ENCODE measurements around the gene CCDC40.
A peak's percentile ranks its signal among the peaks of the same experiment; 100 is the strongest.
"Not testable (repeated sequence)": the region's sequence is repeated elsewhere in the genome, so short reads cannot be mapped to it uniquely, and the experiment has no call there.

The CCDC40 gene

GRCh38 chr17:80034791-80035686 lies 1.4 kb upstream of the CCDC40 start:
- no peak for TF ChIP-seq CTCF (conservative IDR thresholded peaks at IDR 0.05; ENCODE audit: low read depth)
- H3K27ac ChIP-seq: peak overlapping the region; percentile 78
- ChIA-PET POLR2A (ENCODE audit: low non-redundant PET) (interaction anchor here (0.7 kb wide), 1 partner anchor 16 kb away, joined by 3 read pairs; no protein-coding TSS in a partner anchor), CTCF (interaction anchor here (0.6 to 1.9 kb wide), 2 partner anchors 29 to 135 kb away, joined by 4 to 8 read pairs; partner anchors contain the start of gene CARD14)
- DNase-seq (ENCODE audit: low spot score): peak; percentile 41

GRCh38 chr17:80035687-80035936 lies 830 bp upstream of the CCDC40 start, which contains the start of gene TBC1D16:
TSS of gene TBC1D16 (minus strand) at chr17:80035872. CDS start at chr17:80013547, 22,325 bp downstream.
- DNase-seq (ENCODE audit: low spot score): no peak
- no peak for TF ChIP-seq CTCF (conservative IDR thresholded peaks at IDR 0.05; ENCODE audit: low read depth)
- CTCF ChIA-PET: no interaction called here
- POLR2A ChIA-PET (ENCODE audit: low non-redundant PET): no interaction called here
- H3K27ac ChIP-seq: peak within 1 kb of the TSS; percentile 78

DNA sequence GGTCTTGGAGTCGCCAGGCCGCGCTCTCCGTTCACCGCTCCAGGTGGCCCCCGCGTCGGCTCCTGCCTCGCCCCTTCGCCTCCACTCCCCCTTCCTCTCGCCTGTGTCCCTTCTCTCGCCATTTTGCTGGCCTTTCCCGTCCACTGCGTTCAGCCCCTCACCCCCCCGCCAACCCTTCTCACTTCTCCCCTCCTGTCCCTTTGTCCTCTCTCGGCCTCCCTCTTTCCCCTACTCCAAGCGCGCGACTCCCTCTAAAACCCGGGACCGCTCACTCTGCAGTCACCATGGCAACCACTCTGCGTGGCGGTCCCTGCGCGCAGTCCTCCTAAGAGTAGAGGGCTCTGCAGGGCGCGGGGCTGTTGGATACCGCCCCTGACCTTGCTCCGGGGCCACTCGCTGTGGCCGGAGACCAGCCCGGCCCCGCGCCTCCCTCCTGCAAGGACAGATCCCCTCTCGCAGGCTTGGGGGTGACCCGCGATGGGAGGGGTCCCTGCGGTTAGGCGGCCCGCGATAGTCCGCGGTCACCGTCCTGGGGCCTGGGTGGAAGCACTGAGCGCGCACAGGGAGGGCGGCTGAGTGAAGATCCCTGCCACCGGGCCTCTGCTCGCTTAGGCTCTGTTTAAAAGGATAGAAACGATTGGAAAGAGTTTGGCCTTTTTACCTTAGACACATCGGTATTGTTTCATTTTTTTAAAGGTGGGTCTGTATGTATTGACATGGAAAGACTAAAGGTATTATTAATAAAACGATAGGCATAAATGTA lies 454 bp downstream of the CCDC40 start:
- no peak for DNase-seq (ENCODE audit: low spot score)
- POLR2A ChIA-PET (ENCODE audit: low non-redundant PET): no interaction called here

GRCh38 chr17:80043963-80044362 lies 7.5 kb downstream of the CCDC40 start:
- no peak overlapping the region for H3K27ac ChIP-seq
- POLR2A ChIA-PET (ENCODE audit: low non-redundant PET): no interaction called here
- DNase-seq (ENCODE audit: low spot score): no peak
- TF ChIP-seq CTCF (conservative IDR thresholded peaks at IDR 0.05; ENCODE audit: low read depth): no peak
- CTCF ChIA-PET: interaction anchor here (0.7 kb wide), 1 partner anchor 12 kb away, joined by 3 read pairs; no protein-coding TSS in a partner anchor

More for the DNA sequence above, 454 bp downstream of the CCDC40 start:
- CTCF ChIA-PET: no interaction called here
- TF ChIP-seq CTCF (conservative IDR thresholded peaks at IDR 0.05; ENCODE audit: low read depth): no peak
- peak overlapping the region; percentile 78 for H3K27ac ChIP-seq

DNA sequence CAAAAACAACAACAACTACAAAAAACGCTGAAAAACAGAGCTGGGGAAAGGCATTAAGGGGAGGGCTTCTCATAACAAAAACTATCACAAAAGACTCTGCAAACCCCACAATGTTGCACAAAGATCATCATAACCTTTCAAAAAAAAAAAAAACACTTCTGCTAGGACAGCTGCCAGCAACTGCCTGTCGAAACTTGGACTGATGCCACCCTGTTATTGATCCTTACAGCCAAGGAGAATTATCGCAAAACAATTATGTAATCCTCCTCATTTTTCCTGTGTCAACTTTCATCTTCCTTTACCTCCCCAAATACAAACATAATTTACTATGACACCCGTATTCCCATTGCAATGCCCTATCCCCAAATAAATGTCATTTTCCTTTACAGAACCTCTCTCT lies 9.3 kb downstream of the CCDC40 start:
- ChIA-PET POLR2A (ENCODE audit: low non-redundant PET) (no interaction called here), CTCF (no interaction called here)
- H3K27ac ChIP-seq: no peak overlapping the region
- DNase-seq (ENCODE audit: low spot score): no peak
- no peak for TF ChIP-seq CTCF (conservative IDR thresholded peaks at IDR 0.05; ENCODE audit: low read depth)

- H3K27ac ChIP-seq; DNase-seq (ENCODE audit: low spot score); CTCF ChIA-PET; POLR2A ChIA-PET (ENCODE audit: low non-redundant PET): not testable (repeated sequence)
These were observed 10.3 kb downstream of the CCDC40 start for GRCh38 chr17:80046709-80047108.

DNA sequence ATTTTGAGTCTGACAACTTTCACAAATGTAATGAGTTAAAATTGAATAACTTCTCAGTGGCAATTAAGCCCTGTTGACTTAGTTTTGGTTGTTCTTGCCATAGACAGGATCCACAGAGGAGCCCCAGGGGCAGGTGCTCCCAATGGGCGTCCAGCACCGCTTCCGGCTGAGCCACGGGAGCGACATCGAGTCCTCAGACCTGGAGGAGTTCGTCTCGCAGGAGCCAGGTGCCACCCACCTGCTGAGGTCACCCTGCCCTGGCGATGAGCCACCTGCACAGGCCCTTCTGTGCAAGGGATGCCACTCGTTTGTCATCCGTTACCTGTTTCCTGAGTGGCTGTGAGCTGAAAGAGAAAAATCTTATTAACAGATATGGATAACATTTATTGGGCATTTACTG lies 10.7 kb downstream of the CCDC40 start:
- CTCF ChIA-PET: no interaction called here

More for the DNA sequence above, 10.7 kb downstream of the CCDC40 start:
- POLR2A ChIA-PET (ENCODE audit: low non-redundant PET): no interaction called here
- no peak overlapping the region for H3K27ac ChIP-seq
- TF ChIP-seq CTCF (conservative IDR thresholded peaks at IDR 0.05; ENCODE audit: low read depth): no peak
- no peak for DNase-seq (ENCODE audit: low spot score)

Data from RWPE1 (cell line).